ENCODE results near the gene JMJD1C. TPM values are rescaled to one million over a fixed set of nuclear protein-coding genes. Genes with fewer than 3 reads are reported as not detected.
A peak's percentile ranks its signal among the peaks of the same experiment; 100 is the strongest.

The JMJD1C gene
- polyA plus RNA-seq, 2 of the 4 experiments (the other 2 are of a cell fraction), result 15.9 to 47.2 TPM

DNA sequence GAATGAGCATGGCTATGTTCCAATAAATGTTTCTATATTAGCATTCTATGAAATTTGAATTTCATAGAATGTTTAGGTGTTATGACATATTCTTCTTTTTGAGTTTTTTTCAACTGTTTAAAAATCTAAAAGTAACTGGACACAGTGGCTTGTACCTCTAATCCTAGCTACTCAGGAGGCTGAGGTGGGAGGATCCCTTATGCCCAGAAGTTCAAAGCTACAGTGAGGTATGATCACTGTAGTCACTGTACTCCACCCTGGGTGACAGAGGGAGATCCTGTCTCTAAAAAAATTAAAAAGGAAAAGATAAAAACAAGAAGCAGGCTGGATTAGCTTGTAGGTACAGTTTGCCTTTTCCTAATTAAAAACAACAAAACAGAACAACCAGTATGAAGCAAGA is 237.5 kb downstream of the JMJD1C start:
- 0 out of 6 replicates have a peak, but pooled peaks of 1 of the 2 experiments have one; percentile 34 for ATAC-seq
- H3K4me1 ChIP-seq, result peaks cover 36% of the 10 kb centered on the region
- DNase-seq (ENCODE audit: low read depth in 1 of 2, low spot score in 1 of 2), result no peak
- H3K27ac ChIP-seq, result no peak overlapping the region
- TF ChIP-seq, protein P1, sequence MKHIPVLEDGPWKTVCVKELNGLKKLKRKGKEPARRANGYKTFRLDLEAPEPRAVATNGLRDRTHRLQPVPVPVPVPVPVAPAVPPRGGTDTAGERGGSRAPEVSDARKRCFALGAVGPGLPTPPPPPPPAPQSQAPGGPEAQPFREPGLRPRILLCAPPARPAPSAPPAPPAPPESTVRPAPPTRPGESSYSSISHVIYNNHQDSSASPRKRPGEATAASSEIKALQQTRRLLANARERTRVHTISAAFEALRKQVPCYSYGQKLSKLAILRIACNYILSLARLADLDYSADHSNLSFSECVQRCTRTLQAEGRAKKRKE (CRISPR knock-in tag; IDR thresholded peaks at IDR 0.05; ENCODE audit: low read depth), result no peak
- TF ChIP-seq, protein P2, sequence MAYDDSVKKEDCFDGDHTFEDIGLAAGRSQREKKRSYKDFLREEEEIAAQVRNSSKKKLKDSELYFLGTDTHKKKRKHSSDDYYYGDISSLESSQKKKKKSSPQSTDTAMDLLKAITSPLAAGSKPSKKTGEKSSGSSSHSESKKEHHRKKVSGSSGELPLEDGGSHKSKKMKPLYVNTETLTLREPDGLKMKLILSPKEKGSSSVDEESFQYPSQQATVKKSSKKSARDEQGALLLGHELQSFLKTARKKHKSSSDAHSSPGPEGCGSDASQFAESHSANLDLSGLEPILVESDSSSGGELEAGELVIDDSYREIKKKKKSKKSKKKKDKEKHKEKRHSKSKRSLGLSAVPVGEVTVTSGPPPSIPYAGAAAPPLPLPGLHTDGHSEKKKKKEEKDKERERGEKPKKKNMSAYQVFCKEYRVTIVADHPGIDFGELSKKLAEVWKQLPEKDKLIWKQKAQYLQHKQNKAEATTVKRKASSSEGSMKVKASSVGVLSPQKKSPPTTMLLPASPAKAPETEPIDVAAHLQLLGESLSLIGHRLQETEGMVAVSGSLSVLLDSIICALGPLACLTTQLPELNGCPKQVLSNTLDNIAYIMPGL (CRISPR knock-in tag; IDR thresholded peaks at IDR 0.05; ENCODE audit: borderline replicate concordance), result no peak
- TF ChIP-seq TP53 (CRISPR knock-in tag; IDR thresholded peaks at IDR 0.05) (no peak), EHMT2 (IDR thresholded peaks at IDR 0.05; ENCODE audit: low read depth) (no peak), GATA3 (IDR thresholded peaks at IDR 0.05; ENCODE audit: borderline replicate concordance) (no peak), RAD21 (conservative IDR thresholded peaks at IDR 0.05 in 1 of 2, IDR thresholded peaks at IDR 0.05 in 1 of 2) (no peak), CHD2 (IDR thresholded peaks at IDR 0.05; ENCODE audit: low read length, partially characterized antibody) (no peak), NFE2L2 (conservative IDR thresholded peaks at IDR 0.05; ENCODE audit: low read length) (no peak), HOXB5 (CRISPR knock-in tag; IDR thresholded peaks at IDR 0.05) (no peak), POLR2A (IDR thresholded peaks at IDR 0.05; ENCODE audit: low read length) (no peak), POLR2AphosphoS2 (conservative IDR thresholded peaks at IDR 0.05; ENCODE audit: low read length) (no peak), CEBPB (IDR thresholded peaks at IDR 0.05) (no peak), RARB (CRISPR knock-in tag; IDR thresholded peaks at IDR 0.05) (no peak), MAZ (IDR thresholded peaks at IDR 0.05; ENCODE audit: borderline replicate concordance, low read depth, low read length) (no peak), ZFP36 (IDR thresholded peaks at IDR 0.05; ENCODE audit: borderline replicate concordance, partially characterized antibody) (no peak)
- TF ChIP-seq, protein P3, sequence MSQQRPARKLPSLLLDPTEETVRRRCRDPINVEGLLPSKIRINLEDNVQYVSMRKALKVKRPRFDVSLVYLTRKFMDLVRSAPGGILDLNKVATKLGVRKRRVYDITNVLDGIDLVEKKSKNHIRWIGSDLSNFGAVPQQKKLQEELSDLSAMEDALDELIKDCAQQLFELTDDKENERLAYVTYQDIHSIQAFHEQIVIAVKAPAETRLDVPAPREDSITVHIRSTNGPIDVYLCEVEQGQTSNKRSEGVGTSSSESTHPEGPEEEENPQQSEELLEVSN (IDR thresholded peaks at IDR 0.05; ENCODE audit: borderline replicate concordance, low read depth), result no peak
- TF ChIP-seq, protein P4, sequence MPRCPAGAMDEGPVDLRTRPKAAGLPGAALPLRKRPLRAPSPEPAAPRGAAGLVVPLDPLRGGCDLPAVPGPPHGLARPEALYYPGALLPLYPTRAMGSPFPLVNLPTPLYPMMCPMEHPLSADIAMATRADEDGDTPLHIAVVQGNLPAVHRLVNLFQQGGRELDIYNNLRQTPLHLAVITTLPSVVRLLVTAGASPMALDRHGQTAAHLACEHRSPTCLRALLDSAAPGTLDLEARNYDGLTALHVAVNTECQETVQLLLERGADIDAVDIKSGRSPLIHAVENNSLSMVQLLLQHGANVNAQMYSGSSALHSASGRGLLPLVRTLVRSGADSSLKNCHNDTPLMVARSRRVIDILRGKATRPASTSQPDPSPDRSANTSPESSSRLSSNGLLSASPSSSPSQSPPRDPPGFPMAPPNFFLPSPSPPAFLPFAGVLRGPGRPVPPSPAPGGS (IDR thresholded peaks at IDR 0.05), result no peak
- TF ChIP-seq, protein P5, sequence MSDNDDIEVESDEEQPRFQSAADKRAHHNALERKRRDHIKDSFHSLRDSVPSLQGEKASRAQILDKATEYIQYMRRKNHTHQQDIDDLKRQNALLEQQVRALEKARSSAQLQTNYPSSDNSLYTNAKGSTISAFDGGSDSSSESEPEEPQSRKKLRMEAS (IDR thresholded peaks at IDR 0.05), result no peak
- TF ChIP-seq, protein P6, sequence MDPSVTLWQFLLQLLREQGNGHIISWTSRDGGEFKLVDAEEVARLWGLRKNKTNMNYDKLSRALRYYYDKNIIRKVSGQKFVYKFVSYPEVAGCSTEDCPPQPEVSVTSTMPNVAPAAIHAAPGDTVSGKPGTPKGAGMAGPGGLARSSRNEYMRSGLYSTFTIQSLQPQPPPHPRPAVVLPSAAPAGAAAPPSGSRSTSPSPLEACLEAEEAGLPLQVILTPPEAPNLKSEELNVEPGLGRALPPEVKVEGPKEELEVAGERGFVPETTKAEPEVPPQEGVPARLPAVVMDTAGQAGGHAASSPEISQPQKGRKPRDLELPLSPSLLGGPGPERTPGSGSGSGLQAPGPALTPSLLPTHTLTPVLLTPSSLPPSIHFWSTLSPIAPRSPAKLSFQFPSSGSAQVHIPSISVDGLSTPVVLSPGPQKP (IDR thresholded peaks at IDR 0.05; ENCODE audit: low read depth, low read length), result no peak
- TF ChIP-seq, protein P7, sequence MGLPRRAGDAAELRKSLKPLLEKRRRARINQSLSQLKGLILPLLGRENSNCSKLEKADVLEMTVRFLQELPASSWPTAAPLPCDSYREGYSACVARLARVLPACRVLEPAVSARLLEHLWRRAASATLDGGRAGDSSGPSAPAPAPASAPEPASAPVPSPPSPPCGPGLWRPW (IDR thresholded peaks at IDR 0.05), result no peak
- no peak overlapping the region for H3K4me2 ChIP-seq
- ChIA-PET POLR2A (no interaction called here), CTCF (interaction anchor here (0.6 kb wide), 1 partner anchor 389 kb away, joined by 3 read pairs; no protein-coding TSS in a partner anchor)
- no peak for FAIRE-seq
- no peaks in the 10 kb centered on the region for H3K9me3 ChIP-seq
- H3K4me3 ChIP-seq, result no peak overlapping the region
